Measurements from ENCODE around the gene PARD3B. TPM values are rescaled to one million over a fixed set of nuclear protein-coding genes. Genes with fewer than 3 reads are reported as not detected.
A peak's percentile ranks its signal among the peaks of the same experiment; 100 is the strongest.

Gene PARD3B
- total RNA-seq, 1 experiment from 2014 or later: 6.4 TPM

DNA sequence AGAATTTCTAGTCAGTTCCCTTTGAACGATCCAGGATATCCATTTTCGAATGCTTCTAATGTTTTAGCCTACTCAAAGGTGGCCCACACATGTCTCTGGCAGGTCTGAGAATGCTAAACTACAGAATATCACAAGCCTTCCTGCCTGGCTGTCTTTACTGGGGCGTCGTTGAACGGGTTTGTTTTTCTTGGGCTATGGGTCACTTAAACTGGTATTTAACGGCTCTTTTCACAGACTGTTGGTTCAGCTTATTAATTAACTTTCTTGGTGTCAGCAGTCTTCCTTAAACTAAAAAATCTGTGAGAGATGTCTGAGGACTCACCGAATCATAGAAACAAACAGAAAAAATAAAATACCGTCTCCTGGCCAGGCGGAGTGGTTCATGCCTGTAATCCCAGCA is 573.9 kb downstream of the PARD3B start:
- Mint-ChIP-seq H3K27ac (peak overlapping the region in 1 of 3 experiments; percentile 7; a peak in 1 of 7 replicates), H3K4me1 (no peaks in the 10 kb centered on the region), H3K36me3 (ENCODE audit: insufficient read depth in 1 of 3, low read depth in 3 of 3) (no peaks in the 10 kb centered on the region; a peak in 1 of 7 replicates), H3K4me3 (no peak overlapping the region), H3K27me3 (ENCODE audit: low read depth) (no peaks in the 10 kb centered on the region), H3K9me3 (no peaks in the 10 kb centered on the region)
- Histone ChIP-seq H3K9me3 (ENCODE audit: control insufficient read depth, low read depth, low read length) (no peaks in the 10 kb centered on the region), H2BK5ac (ENCODE audit: insufficient read length, low read length) (no peak overlapping the region), H3K27me3 (ENCODE audit: insufficient read depth, low read length) (no peaks in the 10 kb centered on the region), H3K23ac (ENCODE audit: insufficient read length, low read depth, low read length) (no peak overlapping the region), H3K79me1 (ENCODE audit: insufficient read depth, low read depth, low read length, poor library complexity, severe bottlenecking) (no peaks in the 10 kb centered on the region), H3K4ac (ENCODE audit: low read depth, low read length) (no peak overlapping the region), H3K4me2 (ENCODE audit: insufficient read depth, insufficient read length, low read length) (no peak overlapping the region), H4K5ac (ENCODE audit: insufficient read length, low read depth, low read length) (no peak overlapping the region), H3K9ac (ENCODE audit: extremely low read depth, insufficient read length, low read length) (no peak overlapping the region), H3K79me2 (ENCODE audit: insufficient read depth, low read length) (no peaks in the 10 kb centered on the region), H4K20me1 (ENCODE audit: control insufficient read depth, insufficient read depth, insufficient read length) (no peaks in the 10 kb centered on the region), H4K8ac (replicated peaks; ENCODE audit: insufficient read length, low read depth, low read length) (no peak overlapping the region), H4K91ac (ENCODE audit: insufficient read length, low read depth, low read length) (no peak overlapping the region), H2AFZ (ENCODE audit: low read length) (no peak overlapping the region), H3T11ph (ENCODE audit: low read length) (no peak overlapping the region), H2BK12ac (ENCODE audit: insufficient read length, low read depth, low read length) (no peak overlapping the region), H3K27ac (ENCODE audit: insufficient read length, low read depth, low read length) (no peak overlapping the region), H3K18ac (ENCODE audit: insufficient read length, low read depth, low read length) (no peak overlapping the region), H3K23me2 (ENCODE audit: insufficient read length, low read depth, low read length, poor library complexity, severe bottlenecking) (no peaks in the 10 kb centered on the region), H3K56ac (ENCODE audit: insufficient read length, low read depth, low read length) (no peak overlapping the region), H2BK120ac (ENCODE audit: low read depth, low read length, poor library complexity, severe bottlenecking) (no peak overlapping the region), H3K14ac (ENCODE audit: insufficient read depth, low read length) (no peak overlapping the region), H2BK15ac (ENCODE audit: low read depth, low read length) (no peak overlapping the region), H2AK5ac (ENCODE audit: insufficient read length, low read length) (no peak overlapping the region), H3K4me1 (ENCODE audit: insufficient read depth, low read length) (no peaks in the 10 kb centered on the region), H2BK20ac (ENCODE audit: low read depth, low read length, poor library complexity, severe bottlenecking) (no peak overlapping the region)
- no CpG with 5 or more reads among the region's 9 CpGs for WGBS (ENCODE audit: extremely low coverage, insufficient read length, low lambda C conversion rate)
- DNase-seq: no peak
- TF ChIP-seq, protein P1, sequence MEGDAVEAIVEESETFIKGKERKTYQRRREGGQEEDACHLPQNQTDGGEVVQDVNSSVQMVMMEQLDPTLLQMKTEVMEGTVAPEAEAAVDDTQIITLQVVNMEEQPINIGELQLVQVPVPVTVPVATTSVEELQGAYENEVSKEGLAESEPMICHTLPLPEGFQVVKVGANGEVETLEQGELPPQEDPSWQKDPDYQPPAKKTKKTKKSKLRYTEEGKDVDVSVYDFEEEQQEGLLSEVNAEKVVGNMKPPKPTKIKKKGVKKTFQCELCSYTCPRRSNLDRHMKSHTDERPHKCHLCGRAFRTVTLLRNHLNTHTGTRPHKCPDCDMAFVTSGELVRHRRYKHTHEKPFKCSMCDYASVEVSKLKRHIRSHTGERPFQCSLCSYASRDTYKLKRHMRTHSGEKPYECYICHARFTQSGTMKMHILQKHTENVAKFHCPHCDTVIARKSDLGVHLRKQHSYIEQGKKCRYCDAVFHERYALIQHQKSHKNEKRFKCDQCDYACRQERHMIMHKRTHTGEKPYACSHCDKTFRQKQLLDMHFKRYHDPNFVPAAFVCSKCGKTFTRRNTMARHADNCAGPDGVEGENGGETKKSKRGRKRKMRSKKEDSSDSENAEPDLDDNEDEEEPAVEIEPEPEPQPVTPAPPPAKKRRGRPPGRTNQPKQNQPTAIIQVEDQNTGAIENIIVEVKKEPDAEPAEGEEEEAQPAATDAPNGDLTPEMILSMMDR (conservative IDR thresholded peaks at IDR 0.05): no peak

All from H9 (cell line).